ENCODE results near the gene NFAT5.

NFAT5 gene

DNA sequence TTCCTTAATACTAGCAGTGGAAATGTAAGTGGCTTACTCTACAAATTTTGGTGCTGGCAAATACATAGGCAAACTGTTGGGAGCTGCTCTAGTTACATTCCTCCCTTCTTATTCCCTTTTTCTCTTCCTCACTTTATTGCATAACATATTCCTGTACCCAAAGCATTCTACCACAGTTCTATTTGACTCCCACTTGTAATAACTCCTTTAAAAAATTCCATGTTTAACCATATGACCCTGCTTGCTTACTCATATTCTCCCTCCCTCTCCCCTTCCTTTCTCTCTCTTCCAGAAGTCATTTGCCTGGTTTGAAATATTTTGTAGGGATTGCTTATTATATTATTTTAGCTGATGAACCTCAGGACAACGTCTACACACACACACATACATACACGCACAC lies 137.9 kb downstream of the NFAT5 start:
- Histone ChIP-seq H3K4me2 (ENCODE audit: insufficient read depth, low read length) (no peak overlapping the region), H3K9ac (ENCODE audit: low read depth, low read length) (no peak overlapping the region), H3K4me3 (ENCODE audit: low read depth in 1 of 2, low read length in 2 of 2) (no peak overlapping the region), H3K36me3 (ENCODE audit: insufficient read depth, low read length) (peaks cover 4% of the 10 kb centered on the region; the same call in 1 of the 2 replicates), H3K9me3 (ENCODE audit: insufficient read depth, low read length, severe bottlenecking) (no peaks in the 10 kb centered on the region), H4K20me1 (ENCODE audit: insufficient read depth, low read length) (no peaks in the 10 kb centered on the region), H3K27ac (ENCODE audit: low read length) (no peak overlapping the region), H3K79me2 (ENCODE audit: insufficient read depth, low read length) (no peaks in the 10 kb centered on the region), H3K27me3 (ENCODE audit: insufficient read depth, low read length, poor library complexity) (no peaks in the 10 kb centered on the region), H3K4me1 (ENCODE audit: insufficient read depth, low read length) (no peaks in the 10 kb centered on the region), H2AFZ (ENCODE audit: low read depth, low read length) (no peak overlapping the region)
- no peak for ATAC-seq (ENCODE audit: insufficient read depth, low read depth)
- no peak for DNase-seq
- TF ChIP-seq EZH2 (IDR thresholded peaks at IDR 0.05; ENCODE audit: borderline replicate concordance, low read depth, low read length, severe bottlenecking): no peak
- TF ChIP-seq, protein P1, sequence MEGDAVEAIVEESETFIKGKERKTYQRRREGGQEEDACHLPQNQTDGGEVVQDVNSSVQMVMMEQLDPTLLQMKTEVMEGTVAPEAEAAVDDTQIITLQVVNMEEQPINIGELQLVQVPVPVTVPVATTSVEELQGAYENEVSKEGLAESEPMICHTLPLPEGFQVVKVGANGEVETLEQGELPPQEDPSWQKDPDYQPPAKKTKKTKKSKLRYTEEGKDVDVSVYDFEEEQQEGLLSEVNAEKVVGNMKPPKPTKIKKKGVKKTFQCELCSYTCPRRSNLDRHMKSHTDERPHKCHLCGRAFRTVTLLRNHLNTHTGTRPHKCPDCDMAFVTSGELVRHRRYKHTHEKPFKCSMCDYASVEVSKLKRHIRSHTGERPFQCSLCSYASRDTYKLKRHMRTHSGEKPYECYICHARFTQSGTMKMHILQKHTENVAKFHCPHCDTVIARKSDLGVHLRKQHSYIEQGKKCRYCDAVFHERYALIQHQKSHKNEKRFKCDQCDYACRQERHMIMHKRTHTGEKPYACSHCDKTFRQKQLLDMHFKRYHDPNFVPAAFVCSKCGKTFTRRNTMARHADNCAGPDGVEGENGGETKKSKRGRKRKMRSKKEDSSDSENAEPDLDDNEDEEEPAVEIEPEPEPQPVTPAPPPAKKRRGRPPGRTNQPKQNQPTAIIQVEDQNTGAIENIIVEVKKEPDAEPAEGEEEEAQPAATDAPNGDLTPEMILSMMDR (IDR thresholded peaks at IDR 0.05; ENCODE audit: borderline replicate concordance, extremely low read depth, low read length, poor library complexity, severe bottlenecking): no peak

DNA sequence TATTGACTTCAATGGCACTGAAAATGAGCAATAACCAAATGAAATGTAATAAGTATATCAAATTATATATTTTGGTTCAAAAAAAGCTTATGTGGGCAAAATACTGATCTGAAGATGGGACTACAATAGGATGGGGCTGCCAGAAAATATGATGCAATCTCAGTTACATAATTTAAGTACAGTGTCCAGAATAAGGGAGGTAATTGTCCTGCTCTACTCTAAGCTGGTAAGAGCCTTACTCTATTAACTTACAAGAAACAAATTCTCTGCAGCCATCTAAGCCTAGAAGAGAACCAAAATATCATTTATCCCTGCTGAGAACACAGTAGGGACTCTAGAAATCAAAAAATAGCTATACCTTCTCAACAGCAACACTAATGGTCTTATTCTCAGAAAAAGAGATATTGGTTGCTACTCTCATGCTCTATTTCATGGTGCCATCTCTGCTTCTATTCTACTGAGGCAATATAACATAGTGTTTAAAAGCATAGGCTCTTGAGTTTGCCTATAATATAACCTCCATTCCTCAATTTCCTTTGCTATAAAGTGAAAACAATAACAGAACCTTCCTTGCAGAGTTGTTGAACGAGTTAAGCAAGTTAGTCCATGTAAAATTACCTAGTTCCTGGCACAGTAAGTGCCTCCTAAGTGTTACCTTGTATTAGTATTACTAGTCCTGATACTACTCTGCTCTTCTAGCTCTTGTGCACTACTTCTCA lies 140.6 kb downstream of the NFAT5 start:
- Histone ChIP-seq H3K4me1 (ENCODE audit: insufficient read depth, low read length) (no peaks in the 10 kb centered on the region), H3K79me2 (ENCODE audit: insufficient read depth, low read length) (no peaks in the 10 kb centered on the region), H3K36me3 (ENCODE audit: insufficient read depth, low read length) (peaks cover 4% of the 10 kb centered on the region; the same call in 1 of the 2 replicates), H3K4me2 (ENCODE audit: insufficient read depth, low read length) (no peak overlapping the region), H3K4me3 (ENCODE audit: low read depth in 1 of 2, low read length in 2 of 2) (no peak overlapping the region), H2AFZ (ENCODE audit: low read depth, low read length) (no peak overlapping the region), H4K20me1 (ENCODE audit: insufficient read depth, low read length) (no peaks in the 10 kb centered on the region), H3K9me3 (ENCODE audit: insufficient read depth, low read length, severe bottlenecking) (no peaks in the 10 kb centered on the region), H3K27me3 (ENCODE audit: insufficient read depth, low read length, poor library complexity) (no peaks in the 10 kb centered on the region), H3K9ac (ENCODE audit: low read depth, low read length) (no peak overlapping the region), H3K27ac (ENCODE audit: low read length) (no peak overlapping the region)
- TF ChIP-seq, protein P1 (IDR thresholded peaks at IDR 0.05; ENCODE audit: borderline replicate concordance, extremely low read depth, low read length, poor library complexity, severe bottlenecking): no peak
- TF ChIP-seq EZH2 (IDR thresholded peaks at IDR 0.05; ENCODE audit: borderline replicate concordance, low read depth, low read length, severe bottlenecking): no peak
- DNase-seq (no peak), ATAC-seq (ENCODE audit: insufficient read depth, low read depth) (no peak)

- no peak overlapping the region for H3K27ac ChIP-seq (ENCODE audit: low read length)
- H3K36me3 ChIP-seq (ENCODE audit: insufficient read depth, low read length): peaks cover 1% of the 10 kb centered on the region; the same call in 1 of the 2 replicates
- no peaks in the 10 kb centered on the region for H3K4me1 ChIP-seq (ENCODE audit: insufficient read depth, low read length)
- no peak overlapping the region for H3K9ac ChIP-seq (ENCODE audit: low read depth, low read length)
- H3K27me3 ChIP-seq (ENCODE audit: insufficient read depth, low read length, poor library complexity): no peaks in the 10 kb centered on the region
- TF ChIP-seq EZH2 (IDR thresholded peaks at IDR 0.05; ENCODE audit: borderline replicate concordance, low read depth, low read length, severe bottlenecking): no peak
- TF ChIP-seq, protein P1 (IDR thresholded peaks at IDR 0.05; ENCODE audit: borderline replicate concordance, extremely low read depth, low read length, poor library complexity, severe bottlenecking): no peak
- no peaks in the 10 kb centered on the region for H3K9me3 ChIP-seq (ENCODE audit: insufficient read depth, low read length, severe bottlenecking)
- H3K4me2 ChIP-seq (ENCODE audit: insufficient read depth, low read length): no peak overlapping the region
- H2AFZ ChIP-seq (ENCODE audit: low read depth, low read length): no peak overlapping the region
- no peaks in the 10 kb centered on the region for H4K20me1 ChIP-seq (ENCODE audit: insufficient read depth, low read length)
- no peaks in the 10 kb centered on the region for H3K79me2 ChIP-seq (ENCODE audit: insufficient read depth, low read length)
- no peak overlapping the region for H3K4me3 ChIP-seq (ENCODE audit: low read depth in 1 of 2, low read length in 2 of 2)
- DNase-seq (no peak), ATAC-seq (ENCODE audit: insufficient read depth, low read depth) (no peak)
Measured at GRCh38 chr16:69706975-69707340, 141.2 kb downstream of the NFAT5 start.

Measured in DND-41 (cell line).